Astrocyte (in vitro differentiated cells and primary cell): ENCODE data around the gene ZNF787. TPM values are rescaled to one million over a fixed set of nuclear protein-coding genes. Genes with fewer than 3 reads are reported as not detected.

Source experiments
- DNase-seq: peaks from one replicate; pipeline ENCODE4 v3.0.0-alpha.2; 2010; ENCODE audit warnings: low read depth
- FAIRE-seq: peaks from 2 replicates; lab custom pipeline; 2011; peaks lifted over from hg19 to GRCh38; lab: Jason Lieb, UNC
- H2AFZ ChIP-seq: 2 replicates; pipeline ENCODE4 v1.6.0; 2012; ENCODE audit warnings: low read depth, low read length, inconsistent platforms
- H3K27ac ChIP-seq: 2 replicates; pipeline ENCODE4 v1.5.1; 2011; ENCODE audit warnings: low read depth, low read length, inconsistent platforms
- H3K27me3 ChIP-seq: 2 replicates; pipeline ENCODE4 v1.6.0; 2011; ENCODE audit warnings: low read length, inconsistent platforms; ENCODE audit not compliant: insufficient read depth
- H3K36me3 ChIP-seq: 2 replicates; pipeline ENCODE4 v1.5.1; 2011; ENCODE audit warnings: low read length, inconsistent platforms; ENCODE audit not compliant: insufficient read depth
- H3K4me1 ChIP-seq: 2 replicates; pipeline ENCODE4 v1.5.1; 2011; ENCODE audit warnings: low read length, inconsistent platforms; ENCODE audit not compliant: insufficient read depth
- H3K4me2 ChIP-seq: 2 replicates; pipeline ENCODE4 v1.6.0; 2012; ENCODE audit warnings: low read length, inconsistent platforms
- H3K4me3 ChIP-seq: 2 replicates; pipeline ENCODE4 v1.5.1; 2011; ENCODE audit warnings: low read depth, mild to moderate bottlenecking, low read length, inconsistent platforms; ENCODE audit not compliant: insufficient read depth
- H3K79me2 ChIP-seq: 2 replicates; pipeline ENCODE4 v1.6.0; 2012; ENCODE audit warnings: mild to moderate bottlenecking, low read length, inconsistent platforms; ENCODE audit not compliant: insufficient read depth
- H3K9ac ChIP-seq: 2 replicates; pipeline ENCODE4 v1.6.0; 2012; ENCODE audit warnings: mild to moderate bottlenecking, low read length, inconsistent platforms
- H3K9me3 ChIP-seq: 2 replicates; pipeline ENCODE4 v1.5.1; 2012; ENCODE audit warnings: low read depth, mild to moderate bottlenecking, low read length, inconsistent platforms; ENCODE audit not compliant: insufficient read depth
- H4K20me1 ChIP-seq: 2 replicates; pipeline ENCODE4 v1.6.0; 2012; ENCODE audit warnings: low read length, inconsistent platforms; ENCODE audit not compliant: insufficient read depth
- H3K27ac Mint-ChIP-seq: one replicate; pipeline ENCODE4 v1.8.0; 2021; ENCODE audit warnings: mild to moderate bottlenecking, mixed read lengths; ENCODE audit not compliant: unreplicated experiment
- H3K27me3 Mint-ChIP-seq: one replicate; pipeline ENCODE4 v1.8.0; 2021; ENCODE audit warnings: low read depth, mixed read lengths; ENCODE audit not compliant: unreplicated experiment
- H3K36me3 Mint-ChIP-seq: one replicate; pipeline ENCODE4 v1.8.0; 2021; ENCODE audit warnings: low read depth, mixed read lengths; ENCODE audit not compliant: unreplicated experiment
- H3K4me1 Mint-ChIP-seq: one replicate; pipeline ENCODE4 v1.8.0; 2021; ENCODE audit warnings: low read depth, mixed read lengths; ENCODE audit not compliant: unreplicated experiment
- H3K4me3 Mint-ChIP-seq: one replicate; pipeline ENCODE4 v1.8.0; 2021; ENCODE audit warnings: mild to moderate bottlenecking, moderate library complexity, mixed read lengths; ENCODE audit not compliant: unreplicated experiment
- H3K9me3 Mint-ChIP-seq: one replicate; pipeline ENCODE4 v1.8.0; 2021; ENCODE audit warnings: mild to moderate bottlenecking, mixed read lengths; ENCODE audit not compliant: unreplicated experiment
- EZH2 ChIP-seq: IDR thresholded peaks from 2 replicates; pipeline ENCODE4 v1.6.1; 2012; ENCODE audit warnings: mild to moderate bottlenecking, low read length, inconsistent platforms; ENCODE audit not compliant: insufficient read depth
- total RNA-seq: library from RNA; stranded (reverse); gene quantifications from 2 replicates; pipeline ENCODE4 v1.2.1, GENCODE V29; 2021
- TF ChIP-seq, protein P1 (sequence below): IDR thresholded peaks from 2 replicates; pipeline ENCODE4 v1.5.1; 2011; ENCODE audit warnings: low read depth, mild to moderate bottlenecking, inconsistent platforms, low read length, moderate library complexity; ENCODE audit not compliant: insufficient read depth

Gene ZNF787
- total RNA-seq, 1 donor from 2014 or later: 36.3 TPM

DNA sequence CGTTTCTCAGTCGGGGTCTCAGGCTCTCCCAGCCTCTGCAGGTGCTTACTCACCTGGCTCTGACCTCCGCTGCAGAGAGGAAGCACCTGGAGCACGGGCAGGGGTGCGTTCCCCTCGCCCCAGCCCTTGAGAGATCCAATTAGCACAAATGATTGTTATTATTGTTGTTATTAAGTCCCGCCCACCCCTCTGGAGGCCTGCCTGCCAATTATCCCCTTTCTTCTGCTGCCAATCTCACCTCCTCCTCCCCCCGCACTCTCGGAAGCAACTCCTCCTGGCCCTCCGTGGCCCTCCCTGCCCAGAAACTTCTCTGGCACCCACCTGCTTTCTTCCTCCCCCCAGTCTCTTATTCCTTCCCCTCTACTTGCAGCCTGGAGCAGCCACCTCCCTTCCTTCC is 8.8 kb downstream of the ZNF787 start:
- H3K9me3 ChIP-seq: no peaks in the 10 kb centered on the region
- no peak overlapping the region for H3K4me2 ChIP-seq
- no peak overlapping the region for H2AFZ ChIP-seq
- H3K9ac ChIP-seq: no peak overlapping the region
- H3K79me2 ChIP-seq: peaks cover 99% of the 10 kb centered on the region
- FAIRE-seq (no peak), DNase-seq (no peak)
- peaks cover 7% of the 10 kb centered on the region for H3K4me1 ChIP-seq
- Mint-ChIP-seq H3K4me3 (no peak overlapping the region), H3K36me3 (peaks cover 7% of the 10 kb centered on the region), H3K27me3 (no peaks in the 10 kb centered on the region), H3K9me3 (no peaks in the 10 kb centered on the region), H3K4me1 (peaks cover 43% of the 10 kb centered on the region), H3K27ac (no peak overlapping the region)
- peaks cover 88% of the 10 kb centered on the region for H4K20me1 ChIP-seq
- no peak overlapping the region for H3K4me3 ChIP-seq
- H3K27me3 ChIP-seq: no peaks in the 10 kb centered on the region
- no peak overlapping the region for H3K27ac ChIP-seq
- no peaks in the 10 kb centered on the region for H3K36me3 ChIP-seq
- TF ChIP-seq, protein P1, sequence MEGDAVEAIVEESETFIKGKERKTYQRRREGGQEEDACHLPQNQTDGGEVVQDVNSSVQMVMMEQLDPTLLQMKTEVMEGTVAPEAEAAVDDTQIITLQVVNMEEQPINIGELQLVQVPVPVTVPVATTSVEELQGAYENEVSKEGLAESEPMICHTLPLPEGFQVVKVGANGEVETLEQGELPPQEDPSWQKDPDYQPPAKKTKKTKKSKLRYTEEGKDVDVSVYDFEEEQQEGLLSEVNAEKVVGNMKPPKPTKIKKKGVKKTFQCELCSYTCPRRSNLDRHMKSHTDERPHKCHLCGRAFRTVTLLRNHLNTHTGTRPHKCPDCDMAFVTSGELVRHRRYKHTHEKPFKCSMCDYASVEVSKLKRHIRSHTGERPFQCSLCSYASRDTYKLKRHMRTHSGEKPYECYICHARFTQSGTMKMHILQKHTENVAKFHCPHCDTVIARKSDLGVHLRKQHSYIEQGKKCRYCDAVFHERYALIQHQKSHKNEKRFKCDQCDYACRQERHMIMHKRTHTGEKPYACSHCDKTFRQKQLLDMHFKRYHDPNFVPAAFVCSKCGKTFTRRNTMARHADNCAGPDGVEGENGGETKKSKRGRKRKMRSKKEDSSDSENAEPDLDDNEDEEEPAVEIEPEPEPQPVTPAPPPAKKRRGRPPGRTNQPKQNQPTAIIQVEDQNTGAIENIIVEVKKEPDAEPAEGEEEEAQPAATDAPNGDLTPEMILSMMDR: no peak
- TF ChIP-seq EZH2: no peak

DNA sequence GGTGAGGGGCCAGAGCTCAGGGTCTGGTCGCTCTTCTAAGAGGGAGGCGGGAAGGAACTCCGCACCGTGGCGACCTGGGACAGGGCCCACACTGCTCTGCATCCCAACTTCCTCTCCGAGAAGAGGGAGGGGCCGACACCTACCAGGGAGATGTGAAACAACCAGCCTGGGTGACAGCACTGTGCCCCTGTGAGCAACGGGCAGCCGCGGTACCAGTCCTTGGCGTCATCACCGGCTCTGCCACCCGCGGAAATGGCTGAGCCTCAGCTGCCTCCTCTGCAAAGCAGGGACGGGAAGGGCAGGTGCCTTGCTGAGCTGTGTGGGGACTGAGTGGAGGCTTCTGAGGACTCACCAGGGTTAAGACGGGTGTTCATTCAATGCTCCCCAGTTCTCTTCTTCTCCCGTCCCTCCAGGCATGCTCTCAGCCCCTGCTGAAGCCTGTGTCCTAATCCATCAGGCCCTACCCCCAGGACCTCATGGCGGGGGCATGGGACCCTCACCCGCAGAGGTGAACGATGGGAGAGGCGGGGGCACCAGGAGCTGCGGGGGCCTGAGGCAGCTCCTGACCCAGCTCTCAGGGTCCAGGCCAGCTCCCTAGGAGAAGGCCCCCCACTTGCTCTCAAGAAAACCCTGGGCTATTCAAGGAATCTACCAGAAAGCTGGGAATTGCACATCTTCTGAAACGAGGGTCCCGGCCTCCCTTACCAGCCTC is 9.3 kb downstream of the ZNF787 start:
- Histone ChIP-seq H4K20me1 (peaks cover 88% of the 10 kb centered on the region), H3K4me1 (peaks cover 7% of the 10 kb centered on the region), H2AFZ (no peak overlapping the region), H3K27ac (no peak overlapping the region), H3K9ac (no peak overlapping the region), H3K9me3 (no peaks in the 10 kb centered on the region), H3K79me2 (peaks cover 99% of the 10 kb centered on the region), H3K36me3 (no peaks in the 10 kb centered on the region), H3K4me2 (no peak overlapping the region), H3K27me3 (no peaks in the 10 kb centered on the region), H3K4me3 (no peak overlapping the region)
- Mint-ChIP-seq H3K4me1 (peaks cover 46% of the 10 kb centered on the region), H3K36me3 (peaks cover 7% of the 10 kb centered on the region), H3K4me3 (no peak overlapping the region), H3K9me3 (no peaks in the 10 kb centered on the region), H3K27ac (no peak overlapping the region), H3K27me3 (no peaks in the 10 kb centered on the region)
- no peak for TF ChIP-seq EZH2
- TF ChIP-seq, protein P1: no peak
- no peak for DNase-seq
- FAIRE-seq: no peak
